GM20000 (cell line): ENCODE data around the gene GARNL3.

Source experiments
- DNase-seq: peaks from one replicate; pipeline ENCODE4 v3.0.0; 2012; ENCODE audit warnings: low spot score
- CTCF ChIP-seq: IDR thresholded peaks from 2 replicates; pipeline ENCODE4 v1.5.1; 2012; ENCODE audit warnings: mild to moderate bottlenecking, control low read depth; ENCODE audit errors: extremely low read depth, missing control alignments

Gene GARNL3

GRCh38 chr9:127353882-127354281 lies 89.3 kb downstream of the GARNL3 start:
- TF ChIP-seq CTCF = no peak
- no peak for DNase-seq

DNA sequence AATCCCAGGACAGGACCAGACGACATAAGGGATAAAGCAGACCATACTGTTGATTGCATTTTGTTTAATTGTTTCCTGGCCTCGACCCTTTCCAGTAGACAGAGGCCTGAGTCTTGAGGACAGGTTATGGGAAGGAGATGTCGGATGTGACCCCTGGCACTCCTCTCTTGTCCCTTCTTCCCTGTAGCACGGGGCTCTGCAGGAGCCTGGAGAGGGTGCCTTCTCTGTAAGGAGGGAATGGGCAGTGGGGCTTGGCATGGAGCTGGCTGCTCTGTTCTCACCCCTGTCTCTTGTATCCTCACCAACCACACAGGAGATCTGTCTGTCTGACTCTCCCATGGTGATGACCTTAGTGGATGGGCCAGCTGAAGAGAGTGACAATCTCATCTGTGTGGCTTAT lies 92.3 kb downstream of the GARNL3 start:
- DNase-seq = no peak
- no peak for TF ChIP-seq CTCF

GRCh38 chr9:127358023-127358535 lies 93.5 kb downstream of the GARNL3 start:
- no peak for TF ChIP-seq CTCF

DNA sequence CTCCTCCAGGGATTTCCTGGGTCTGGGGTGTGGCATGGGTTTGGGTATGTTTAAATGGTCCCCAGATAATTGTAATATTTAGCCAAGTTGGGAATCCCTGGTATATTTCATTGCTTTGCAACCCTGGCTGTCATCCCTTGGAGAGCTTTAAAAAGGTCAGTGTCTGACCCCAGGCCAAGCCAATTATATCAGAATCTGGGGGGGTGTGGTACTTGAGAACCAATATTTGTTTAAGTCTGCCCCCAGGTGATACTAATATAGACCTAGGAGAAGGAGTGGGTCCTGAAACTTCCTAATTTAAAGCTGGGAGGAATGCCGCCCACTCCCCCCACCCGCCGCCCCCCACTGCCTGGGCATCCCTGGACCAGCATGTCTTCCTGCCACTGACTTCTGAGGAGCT lies 94.2 kb downstream of the GARNL3 start:
- TF ChIP-seq CTCF = no peak
- no peak for DNase-seq

More at GRCh38 chr9:127358023-127358535, 93.5 kb downstream of the GARNL3 start:
- no peak for DNase-seq

GRCh38 chr9:127360250-127360649 lies 95.7 kb downstream of the GARNL3 start:
- no peak for DNase-seq
- TF ChIP-seq CTCF = no peak

DNA sequence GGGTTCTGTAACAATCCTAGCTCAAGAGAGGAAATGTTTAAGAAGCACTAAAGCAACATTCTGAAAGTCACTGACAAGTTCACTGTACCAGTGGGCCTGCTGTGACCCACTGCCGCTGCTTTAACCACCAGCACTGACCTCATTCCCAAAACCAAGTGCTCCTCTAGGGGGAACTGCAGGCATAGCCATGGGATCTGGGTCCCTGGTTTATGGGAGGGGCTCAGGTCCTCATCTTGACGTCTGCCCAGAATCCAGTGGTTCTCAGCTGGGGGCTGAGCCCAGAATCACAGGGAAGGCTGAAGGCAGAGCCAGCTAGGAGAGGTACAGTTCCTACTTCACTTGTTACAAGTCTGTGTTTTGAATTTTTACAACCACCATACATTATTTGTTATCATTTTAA lies 96.3 kb downstream of the GARNL3 start:
- no peak for TF ChIP-seq CTCF
- no peak for DNase-seq

DNA sequence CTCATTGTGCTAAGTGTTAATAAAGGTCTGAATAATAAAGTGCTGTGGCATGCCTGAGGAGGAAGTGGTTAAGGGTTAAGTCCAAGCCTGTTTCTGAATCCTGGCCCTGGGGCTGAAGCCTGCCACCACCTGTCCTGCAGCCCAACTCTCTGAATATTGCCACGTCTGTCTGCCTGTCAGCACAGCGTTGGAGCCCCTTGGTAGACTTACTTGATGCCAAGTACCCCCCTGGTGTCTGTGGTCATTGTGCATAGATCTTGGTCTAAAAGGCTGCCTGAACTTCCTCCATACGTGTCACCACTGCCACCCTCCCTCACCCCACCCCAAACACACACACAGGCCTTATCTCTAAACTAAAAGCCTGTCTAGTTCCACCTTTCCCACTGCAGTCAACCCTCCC lies 97.0 kb downstream of the GARNL3 start:
- no peak for DNase-seq
- no peak for TF ChIP-seq CTCF

DNA sequence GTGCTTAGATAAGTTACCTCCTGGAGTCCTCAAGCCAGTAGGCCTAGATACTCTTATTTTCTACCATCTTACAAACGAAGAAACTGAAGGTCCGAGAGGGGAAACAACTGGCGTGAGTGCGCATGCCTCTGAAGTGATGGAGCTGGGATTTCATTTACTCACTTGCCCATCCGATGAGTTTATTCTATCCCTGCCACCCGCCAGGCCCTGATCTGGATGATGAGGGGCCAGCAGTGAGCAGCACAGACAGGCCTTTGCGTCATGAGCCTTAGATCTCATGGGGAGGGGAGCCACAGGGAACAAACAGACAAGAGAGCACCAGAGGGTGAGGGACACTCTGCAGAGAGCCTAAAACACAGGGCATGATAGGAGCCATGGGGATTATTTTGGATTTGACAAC lies 98.3 kb downstream of the GARNL3 start:
- no peak for DNase-seq
- no peak for TF ChIP-seq CTCF
